Urinary bladder (tissue), 4 donors: ENCODE data around the gene ADGRL2. TPM values are rescaled to one million over a fixed set of nuclear protein-coding genes. Genes with fewer than 3 reads are reported as not detected.
"Not testable (repeated sequence)": the region's sequence is repeated elsewhere in the genome, so short reads cannot be mapped to it uniquely, and the experiment has no call there.

Experiments used
- DNase-seq: peaks from one replicate; pipeline ENCODE4 v3.0.0-alpha.2; 2015; ENCODE audit errors: extremely low spot score
- H3K27ac ChIP-seq: one replicate; pipeline ENCODE4 v1.5.1; 2013; ENCODE audit warnings: low read depth, mild to moderate bottlenecking, moderate library complexity
- H3K36me3 ChIP-seq: one replicate; pipeline ENCODE4 v1.6.1; 2013; ENCODE audit warnings: mild to moderate bottlenecking, moderate library complexity; ENCODE audit not compliant: insufficient read depth
- H3K4me1 ChIP-seq: one replicate; pipeline ENCODE4 v1.6.1; 2013; ENCODE audit warnings: mild to moderate bottlenecking, moderate library complexity; ENCODE audit not compliant: insufficient read depth
- H3K4me3 ChIP-seq: one replicate; pipeline ENCODE4 v1.5.1; 2013; ENCODE audit warnings: low read depth, low read length
- WGBS: extraction: QIAGEN DNeasy Blood & Tissue Kit; methylation state at CpG from one replicate; pipeline ENCODE4 v1.1.7; 2013; 5-methylcytosine and 5-hydroxymethylcytosine counted together
- polyA plus RNA-seq: library from polyadenylated mRNA; stranded (reverse); fragments of 200-250 nt; gene quantifications from one replicate; pipeline ENCODE4 v1.2.3, GENCODE V29; 2013
- total RNA-seq: library from RNA; depleted of rRNA; stranded (reverse); fragments of >200 nt; gene quantifications from one replicate; pipeline ENCODE4 v1.2.3, GENCODE V29; 2014
- donor health status: healthy with polysubstance abuse.
- donor health status: healthy.

The ADGRL2 gene
- total and polyA plus RNA-seq, 2 donors, result 30.5 to 185 TPM

- DNase-seq, result no peak
These were observed 77.8 kb downstream of the ADGRL2 start for GRCh38 chr1:81878538-81878937.

GRCh38 chr1:81880781-81881180 lies 80.0 kb downstream of the ADGRL2 start:
- no peaks in the 10 kb centered on the region for H3K36me3 ChIP-seq
- no peak for DNase-seq
- no peaks in the 10 kb centered on the region for H3K4me1 ChIP-seq
- no peak overlapping the region for H3K27ac ChIP-seq
- 96% methylated on average over 1 of the region's 1 CpG for WGBS
- H3K4me3 ChIP-seq, result no peak overlapping the region

More at GRCh38 chr1:81878538-81878937, 77.8 kb downstream of the ADGRL2 start:
- Histone ChIP-seq H3K4me1 (no peaks in the 10 kb centered on the region), H3K27ac (no peak overlapping the region), H3K4me3 (no peak overlapping the region), H3K36me3 (no peaks in the 10 kb centered on the region)
- WGBS, result 49% methylated on average over 1 of the region's 1 CpG

- WGBS, result 86% methylated on average over 4 of the region's 4 CpGs
- DNase-seq, result no peak
These were observed 84.6 kb downstream of the ADGRL2 start for GRCh38 chr1:81885291-81885690.

GRCh38 chr1:81886292-81886691 lies 85.6 kb downstream of the ADGRL2 start:
- DNase-seq, H3K36me3 ChIP-seq, H3K4me1 ChIP-seq, H3K27ac ChIP-seq, H3K4me3 ChIP-seq: not testable (repeated sequence)
- 93% methylated on average over 6 of the region's 6 CpGs for WGBS

More at GRCh38 chr1:81885291-81885690, 84.6 kb downstream of the ADGRL2 start:
- H3K27ac ChIP-seq, result no peak overlapping the region
- no peaks in the 10 kb centered on the region for H3K36me3 ChIP-seq
- H3K4me1 ChIP-seq, result no peaks in the 10 kb centered on the region
- no peak overlapping the region for H3K4me3 ChIP-seq

- WGBS, result 55% methylated on average over 5 of the region's 5 CpGs
- Histone ChIP-seq H3K27ac (no peak overlapping the region), H3K4me3 (no peak overlapping the region)
These were observed 86.8 kb downstream of the ADGRL2 start for GRCh38 chr1:81887421-81888144.

GRCh38 chr1:81889166-81889565 lies 88.4 kb downstream of the ADGRL2 start:
- H3K27ac ChIP-seq, result no peak overlapping the region
- WGBS, result 83% methylated on average over 4 of the region's 4 CpGs

More at GRCh38 chr1:81887421-81888144, 86.8 kb downstream of the ADGRL2 start:
- Histone ChIP-seq H3K36me3 (no peaks in the 10 kb centered on the region), H3K4me1 (no peaks in the 10 kb centered on the region)
- DNase-seq, result no peak

GRCh38 chr1:81894867-81895266 lies 94.1 kb downstream of the ADGRL2 start:
- H3K36me3 ChIP-seq, result no peaks in the 10 kb centered on the region
- H3K4me3 ChIP-seq, result no peak overlapping the region
- no peaks in the 10 kb centered on the region for H3K4me1 ChIP-seq
- WGBS, result 87% methylated on average over 2 of the region's 2 CpGs
- no peak overlapping the region for H3K27ac ChIP-seq
- DNase-seq, result no peak

More at GRCh38 chr1:81889166-81889565, 88.4 kb downstream of the ADGRL2 start:
- no peak for DNase-seq
- H3K4me3 ChIP-seq, result no peak overlapping the region
- H3K36me3 ChIP-seq, result no peaks in the 10 kb centered on the region
- no peaks in the 10 kb centered on the region for H3K4me1 ChIP-seq

- no peak overlapping the region for H3K27ac ChIP-seq
- no peak overlapping the region for H3K4me3 ChIP-seq
- no peaks in the 10 kb centered on the region for H3K4me1 ChIP-seq
- WGBS, result 92% methylated on average over 5 of the region's 5 CpGs
- H3K36me3 ChIP-seq, result no peaks in the 10 kb centered on the region
- no peak for DNase-seq
These were observed 98.6 kb downstream of the ADGRL2 start for GRCh38 chr1:81899214-81899821.

DNA sequence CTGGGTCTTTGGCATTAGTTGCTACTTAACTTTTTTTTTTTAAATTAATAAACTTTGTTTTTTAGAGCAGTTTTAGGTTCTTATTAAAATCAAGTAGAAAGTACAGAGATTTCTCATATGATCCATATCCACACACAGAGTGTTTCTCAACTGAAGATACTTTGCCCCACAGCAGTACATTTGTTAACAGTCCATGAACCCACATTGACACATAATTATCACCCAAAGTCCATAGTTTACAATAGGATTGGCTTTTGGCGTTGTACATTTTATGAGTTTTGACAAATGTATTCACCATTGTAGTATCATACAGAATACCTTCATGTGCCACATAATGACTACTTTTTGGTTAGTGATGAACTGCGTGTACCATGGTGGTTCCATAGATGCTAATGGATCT lies 106.8 kb downstream of the ADGRL2 start:
- Histone ChIP-seq H3K36me3 (no peaks in the 10 kb centered on the region), H3K4me3 (no peak overlapping the region), H3K27ac (no peak overlapping the region), H3K4me1 (peaks cover 1% of the 10 kb centered on the region)
- no peak for DNase-seq
- 84% methylated on average over 2 of the region's 2 CpGs for WGBS

DNA sequence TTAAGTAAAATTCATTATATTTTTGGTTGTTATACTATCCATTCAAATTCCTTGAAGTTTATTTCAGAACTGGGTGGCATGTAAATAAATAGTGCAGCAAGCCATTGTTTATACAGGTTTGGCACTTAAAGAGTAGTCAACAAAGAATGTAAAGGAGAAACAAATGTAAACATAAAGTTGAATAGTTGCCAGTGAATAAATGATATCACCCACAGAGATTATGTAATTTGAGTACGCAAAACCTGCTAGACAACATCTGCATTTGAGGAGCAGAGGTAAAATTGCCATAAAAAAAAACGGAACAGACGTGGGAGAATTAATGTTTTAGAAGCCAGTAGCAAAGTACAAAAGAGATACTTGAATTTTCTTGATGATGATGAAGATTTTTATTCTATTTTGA lies 111.6 kb downstream of the ADGRL2 start:
- peak; percentile 23 for DNase-seq
- no peak overlapping the region for H3K4me3 ChIP-seq
- no peak overlapping the region for H3K27ac ChIP-seq
- 85% methylated on average over 3 of the region's 3 CpGs for WGBS
- H3K36me3 ChIP-seq, result no peaks in the 10 kb centered on the region
- peaks cover 1% of the 10 kb centered on the region for H3K4me1 ChIP-seq

DNA sequence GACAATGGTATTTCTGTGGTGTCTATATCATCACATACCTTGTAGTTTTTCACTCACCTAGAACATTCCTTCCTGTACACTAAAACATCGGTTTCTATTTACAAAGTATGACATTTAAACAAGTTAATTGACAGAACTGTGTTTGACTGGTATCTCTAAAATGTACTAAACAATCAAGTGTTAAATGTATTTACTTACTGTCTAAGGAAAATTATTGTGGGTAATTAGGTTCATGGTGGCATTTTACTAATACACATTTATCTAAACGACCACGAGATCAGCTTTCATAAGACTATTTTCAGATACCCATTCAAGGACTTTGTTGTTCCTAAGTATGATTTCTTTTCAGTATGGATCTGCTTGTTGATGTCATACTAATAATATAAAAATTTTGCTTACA lies 115.2 kb downstream of the ADGRL2 start:
- Histone ChIP-seq H3K4me1 (peaks cover 1% of the 10 kb centered on the region), H3K4me3 (no peak overlapping the region), H3K27ac (no peak overlapping the region), H3K36me3 (no peaks in the 10 kb centered on the region)
- no peak for DNase-seq
- WGBS, result 74% methylated on average over 3 of the region's 3 CpGs

GRCh38 chr1:81920245-81920740 lies 119.6 kb downstream of the ADGRL2 start:
- Histone ChIP-seq H3K36me3 (no peaks in the 10 kb centered on the region), H3K4me3 (no peak overlapping the region), H3K27ac (no peak overlapping the region), H3K4me1 (no peaks in the 10 kb centered on the region)
- WGBS, result 42% methylated on average over 6 of the region's 6 CpGs
- no peak for DNase-seq

DNA sequence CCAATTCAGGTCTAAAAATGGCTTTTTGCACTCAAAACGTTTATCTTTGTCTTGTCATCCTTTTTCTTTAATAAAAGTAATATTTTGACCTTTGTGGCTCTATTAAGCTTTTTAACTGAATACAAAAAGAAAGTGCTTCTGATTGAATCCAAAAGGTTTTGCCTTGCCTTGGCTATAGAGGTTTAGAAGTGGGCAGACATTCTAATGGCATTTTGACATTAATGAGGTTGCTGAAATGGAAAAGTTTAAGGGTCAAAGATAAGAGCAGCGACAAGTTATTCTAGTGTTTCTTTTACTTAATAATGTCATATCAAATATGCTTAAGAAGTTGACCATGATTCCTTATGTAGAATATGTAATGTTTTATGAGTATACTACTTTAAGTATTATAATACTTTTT lies 120.2 kb downstream of the ADGRL2 start:
- Histone ChIP-seq H3K27ac (no peak overlapping the region), H3K4me1 (no peaks in the 10 kb centered on the region), H3K4me3 (no peak overlapping the region), H3K36me3 (no peaks in the 10 kb centered on the region)
- WGBS, result 31% methylated on average over 2 of the region's 2 CpGs
- DNase-seq, result no peak

- no peak for DNase-seq
- Histone ChIP-seq H3K36me3 (no peaks in the 10 kb centered on the region), H3K4me3 (no peak overlapping the region), H3K27ac (no peak overlapping the region), H3K4me1 (no peaks in the 10 kb centered on the region)
- WGBS, result 47% methylated on average over 4 of the region's 4 CpGs
These were observed 120.6 kb downstream of the ADGRL2 start for GRCh38 chr1:81921344-81921743.
